Measurements from ENCODE around the gene THSD7A.

- TF ChIP-seq, protein P1, sequence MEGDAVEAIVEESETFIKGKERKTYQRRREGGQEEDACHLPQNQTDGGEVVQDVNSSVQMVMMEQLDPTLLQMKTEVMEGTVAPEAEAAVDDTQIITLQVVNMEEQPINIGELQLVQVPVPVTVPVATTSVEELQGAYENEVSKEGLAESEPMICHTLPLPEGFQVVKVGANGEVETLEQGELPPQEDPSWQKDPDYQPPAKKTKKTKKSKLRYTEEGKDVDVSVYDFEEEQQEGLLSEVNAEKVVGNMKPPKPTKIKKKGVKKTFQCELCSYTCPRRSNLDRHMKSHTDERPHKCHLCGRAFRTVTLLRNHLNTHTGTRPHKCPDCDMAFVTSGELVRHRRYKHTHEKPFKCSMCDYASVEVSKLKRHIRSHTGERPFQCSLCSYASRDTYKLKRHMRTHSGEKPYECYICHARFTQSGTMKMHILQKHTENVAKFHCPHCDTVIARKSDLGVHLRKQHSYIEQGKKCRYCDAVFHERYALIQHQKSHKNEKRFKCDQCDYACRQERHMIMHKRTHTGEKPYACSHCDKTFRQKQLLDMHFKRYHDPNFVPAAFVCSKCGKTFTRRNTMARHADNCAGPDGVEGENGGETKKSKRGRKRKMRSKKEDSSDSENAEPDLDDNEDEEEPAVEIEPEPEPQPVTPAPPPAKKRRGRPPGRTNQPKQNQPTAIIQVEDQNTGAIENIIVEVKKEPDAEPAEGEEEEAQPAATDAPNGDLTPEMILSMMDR (IDR thresholded peaks at IDR 0.05; ENCODE audit: poor library complexity, severe bottlenecking): no peak
- TF ChIP-seq EZH2 (IDR thresholded peaks at IDR 0.05; ENCODE audit: borderline replicate concordance, insufficient read depth, low read length, poor library complexity, severe bottlenecking) (no peak), POLR2AphosphoS5 (IDR thresholded peaks at IDR 0.05) (no peak), MXI1 (conservative IDR thresholded peaks at IDR 0.05; ENCODE audit: poor library complexity, severe bottlenecking) (no peak), SMC3 (conservative IDR thresholded peaks at IDR 0.05; ENCODE audit: poor library complexity) (no peak), EP300 (conservative IDR thresholded peaks at IDR 0.05; ENCODE audit: poor library complexity, severe bottlenecking) (no peak), RAD21 (conservative IDR thresholded peaks at IDR 0.05) (no peak)
These were observed 193.8 kb downstream of the THSD7A start for GRCh38 chr7:11638011-11638774.
